HCT116 (cell line): ENCODE data around the gene TCF7L2. TPM values are rescaled to one million over a fixed set of nuclear protein-coding genes. Genes with fewer than 3 reads are reported as not detected.

ENCODE experiments used
- ATAC-seq: fragments of 200-7000 bp; cut with Tn5 transposase; 2 replicates; pipeline ENCODE4 v1.9.1; 2020; ENCODE audit warnings: mild to moderate bottlenecking, moderate library complexity
- BruUV-seq: library from RNA; stranded (reverse); fragments of 400-500 nt; replicated peaks from 2 replicates; lab custom pipeline; 2021; lab: Mats Ljungman, UMichigan
- CTCF ChIA-PET: fragments of 300-600 bp; sonication (Branson Sonifier 250); formaldehyde crosslinking; loops from one replicate; lab custom pipeline; 2021; ENCODE audit warnings: antibody characterized with exemption; lab: Charles Lee
- POLR2A ChIA-PET: fragments of 300-600, 350-600 bp; sonication (Branson Sonifier 250); formaldehyde crosslinking; loops from one replicate; lab custom pipeline; 2021; ENCODE audit warnings: antibody characterized with exemption; lab: Charles Lee
- RAD21 ChIA-PET, 2 experiments: fragments of 300-600 bp; sonication (Branson Sonifier 250); formaldehyde crosslinking; loops; one replicate each; lab custom pipeline; 2023; ENCODE audit warnings: low total read pairs in 2 of 2; ENCODE audit not compliant: uncharacterized antibody in 2 of 2, unreplicated experiment in 2 of 2, low non-redundant PET in 1 of 2; lab: Charles Lee
- DNase-seq: peaks from one replicate; pipeline ENCODE4 v3.0.0-alpha.2; 2010; ENCODE audit warnings: low read depth, low spot score
- H2AFZ ChIP-seq: fragments of 200-600 bp; shearing (Covaris generic), sonication (generic); 2 replicates; pipeline ENCODE4 v1.6.1; 2017; ENCODE audit warnings: low read depth, mixed run types, mixed read lengths, antibody characterized with exemption, low read length; ENCODE audit not compliant: poor library complexity, severe bottlenecking
- H3K27ac ChIP-seq: 2 replicates; pipeline ENCODE4 v1.5.1; 2012; ENCODE audit warnings: low read depth, low read length
- H3K27me3 ChIP-seq: fragments of 200-600 bp; sonication (generic); 2 replicates; pipeline ENCODE4 v1.6.1; 2016; ENCODE audit warnings: mixed run types, low read length, mixed read lengths; ENCODE audit not compliant: insufficient read depth
- H3K36me3 ChIP-seq, 2 experiments: fragments of 200-500 bp in 1 of 2; fragments of 200-600 bp in 1 of 2; sonication (Bioruptor generic) in 1 of 2; sonication (generic) in 1 of 2; 2 replicates each; pipeline versions ENCODE4 v1.5.1 to v1.6.1; 2014 to 2016; ENCODE audit warnings: low read length in 2 of 2, inconsistent platforms in 1 of 2, mixed read lengths in 1 of 2, mixed run types in 1 of 2; ENCODE audit not compliant: insufficient read depth in 2 of 2, control insufficient read depth in 1 of 2
- H3K4me1 ChIP-seq, 2 experiments: fragments of 200-600 bp in 1 of 2; sonication (generic) in 1 of 2; 2 replicates each; pipeline versions ENCODE4 v1.5.1 to v1.6.1; 2012 to 2017; ENCODE audit warnings: low read length in 2 of 2, inconsistent platforms in 1 of 2, mild to moderate bottlenecking in 1 of 2, mixed read lengths in 1 of 2, mixed run types in 1 of 2, moderate library complexity in 1 of 2; ENCODE audit not compliant: insufficient read depth in 2 of 2, control insufficient read depth in 1 of 2
- H3K4me2 ChIP-seq: fragments of 200-600 bp; sonication (generic); 2 replicates; pipeline ENCODE4 v1.6.1; 2017; ENCODE audit warnings: mixed run types, low read length, mixed read lengths
- H3K4me3 ChIP-seq, 2 experiments: fragments of 200-600 bp in 1 of 2; sonication (generic) in 1 of 2; replicated peaks in 1 of 2; 2 replicates each; pipeline ENCODE4 v1.5.1; 2011 to 2016; ENCODE audit warnings: low read length in 2 of 2, control low read depth in 1 of 2, low read depth in 1 of 2, mild to moderate bottlenecking in 1 of 2, mixed read lengths in 1 of 2, mixed run types in 1 of 2
- H3K79me2 ChIP-seq: fragments of 200-600 bp; sonication (generic); 2 replicates; pipeline ENCODE4 v1.6.1; 2017; ENCODE audit warnings: mild to moderate bottlenecking, mixed run types, low read length, moderate library complexity, mixed read lengths; ENCODE audit not compliant: insufficient read depth
- H3K9ac ChIP-seq: fragments of 200-600 bp; sonication (generic); 2 replicates; pipeline ENCODE4 v1.6.1; 2016; ENCODE audit warnings: low read length, mixed read lengths
- H3K9me2 ChIP-seq: fragments of 200-600 bp; sonication (generic), shearing (Covaris generic); 2 replicates; pipeline ENCODE4 v1.6.1; 2017; ENCODE audit warnings: mixed run types, mild to moderate bottlenecking, moderate library complexity; ENCODE audit not compliant: insufficient read depth
- H3K9me3 ChIP-seq, 2 experiments: fragments of 200-500 bp in 1 of 2; fragments of 200-600 bp in 1 of 2; sonication (Bioruptor generic) in 1 of 2; sonication (generic) in 1 of 2; 2 replicates each; pipeline ENCODE4 v1.6.1; 2014 to 2017; ENCODE audit warnings: low read length in 2 of 2, mixed read lengths in 2 of 2, inconsistent platforms in 1 of 2, low read depth in 1 of 2, mild to moderate bottlenecking in 1 of 2, mixed run types in 1 of 2, moderate library complexity in 1 of 2; ENCODE audit not compliant: control insufficient read depth in 1 of 2, insufficient read depth in 1 of 2
- H4K20me1 ChIP-seq: fragments of 200-600 bp; sonication (generic), shearing (Covaris generic); 2 replicates; pipeline ENCODE4 v1.6.1; 2017; ENCODE audit warnings: mixed run types, mild to moderate bottlenecking, moderate library complexity; ENCODE audit not compliant: insufficient read depth
- ATF3 ChIP-seq: IDR thresholded peaks from 2 replicates; pipeline ENCODE4 v1.6.1; 2012
- CBX3 ChIP-seq: IDR thresholded peaks from 2 replicates; pipeline ENCODE4 v1.6.1; 2012; ENCODE audit warnings: low read depth
- CEBPB ChIP-seq: IDR thresholded peaks from 2 replicates; pipeline ENCODE4 v1.6.1; 2012; ENCODE audit warnings: low read depth
- EGR1 ChIP-seq: IDR thresholded peaks from 2 replicates; pipeline ENCODE4 v1.6.1; 2012; ENCODE audit warnings: low read depth
- ELF1 ChIP-seq: IDR thresholded peaks from 2 replicates; pipeline ENCODE4 v1.6.1; 2012; ENCODE audit warnings: low read depth, borderline replicate concordance
- EZH2phosphoT487 ChIP-seq: fragments of 200-600 bp; IDR thresholded peaks from 2 replicates; pipeline ENCODE4 v1.6.1; 2018; ENCODE audit warnings: antibody characterized with exemption, borderline replicate concordance
- JUND ChIP-seq: IDR thresholded peaks from 2 replicates; pipeline ENCODE4 v1.6.1; 2012
- MAX ChIP-seq: IDR thresholded peaks from 2 replicates; pipeline ENCODE4 v1.6.1; 2012
- POLR2A ChIP-seq: IDR thresholded peaks from 2 replicates; pipeline ENCODE4 v1.7.0; 2011; ENCODE audit warnings: borderline replicate concordance; ENCODE audit not compliant: insufficient read depth, insufficient read length; ENCODE audit errors: extremely low read depth
- POLR2AphosphoS5 ChIP-seq: IDR thresholded peaks from 2 replicates; pipeline ENCODE4 v1.6.1; 2011; ENCODE audit warnings: mild to moderate bottlenecking, low read depth, low read length, moderate library complexity
- RAD21 ChIP-seq: IDR thresholded peaks from 2 replicates; pipeline ENCODE4 v1.6.1; 2012; ENCODE audit warnings: low read depth, mild to moderate bottlenecking
- SIN3A ChIP-seq: IDR thresholded peaks from 2 replicates; pipeline ENCODE4 v1.6.1; 2012; ENCODE audit warnings: low read depth
- SP1 ChIP-seq: IDR thresholded peaks from 2 replicates; pipeline ENCODE4 v1.6.1; 2012; ENCODE audit warnings: low read depth
- SRF ChIP-seq: IDR thresholded peaks from 2 replicates; pipeline ENCODE4 v1.6.1; 2012; ENCODE audit warnings: low read depth
- TCF7L2 ChIP-seq: IDR thresholded peaks from 2 replicates; pipeline ENCODE4 v1.7.0; 2011; ENCODE audit warnings: borderline replicate concordance, inconsistent platforms; ENCODE audit not compliant: insufficient read depth, insufficient read length; ENCODE audit errors: extremely low read depth
- YY1 ChIP-seq: IDR thresholded peaks from 2 replicates; pipeline ENCODE4 v1.6.1; 2011; ENCODE audit warnings: low read length, low read depth, moderate library complexity, mild to moderate bottlenecking; ENCODE audit not compliant: insufficient replicate concordance; ENCODE audit errors: extremely low read depth
- ZBTB33 ChIP-seq: IDR thresholded peaks from 2 replicates; pipeline ENCODE4 v1.6.1; 2011; ENCODE audit warnings: mild to moderate bottlenecking, low read length, moderate library complexity; ENCODE audit not compliant: insufficient replicate concordance; ENCODE audit errors: extremely low read depth
- ZNF274 ChIP-seq: fragments of 200-500 bp; sonication (Bioruptor generic); IDR thresholded peaks from 2 replicates; pipeline ENCODE4 v1.6.1; 2014; ENCODE audit warnings: mild to moderate bottlenecking, low read depth, low read length, inconsistent platforms
- intact Hi-C: fragments of 100-400 bp; cut with micrococcal nuclease; formaldehyde crosslinking; loops from 2 replicates; pipeline ENCODE4 v1.10.0; 2022
- total RNA-seq: library from RNA; stranded (reverse); gene quantifications from one replicate; pipeline ENCODE4 v1.2.1, GENCODE V29; 2021; ENCODE audit not compliant: unreplicated experiment
- TF ChIP-seq, protein P1 (sequence below): IDR thresholded peaks from 2 replicates; pipeline ENCODE4 v1.6.1; 2012; ENCODE audit warnings: low read depth

Gene TCF7L2
- total RNA-seq, 1 experiment from 2014 or later = 164 TPM

DNA sequence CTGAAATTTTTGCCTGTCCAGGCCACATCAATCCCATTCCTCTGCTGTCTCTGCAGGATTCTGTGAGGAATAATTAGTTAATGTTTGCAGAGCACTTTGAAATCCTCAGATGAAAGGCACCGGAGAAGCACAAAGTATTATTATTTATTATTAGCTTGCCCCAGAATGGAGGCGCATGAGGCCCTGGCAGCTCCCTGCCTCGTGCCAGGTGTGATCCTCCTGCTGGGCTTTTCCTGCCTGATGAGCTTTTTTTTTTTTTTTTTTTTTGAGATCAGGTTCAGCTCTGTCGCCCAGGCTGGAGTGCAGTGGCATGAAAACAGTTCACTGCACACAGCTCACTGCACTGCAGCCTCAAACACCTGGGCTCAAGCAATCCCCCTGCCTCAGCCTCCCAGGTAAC, 65.2 kb downstream of the TCF7L2 start:
- CTCF ChIA-PET = interaction anchor here (1.0 kb wide), 1 partner anchor 15 kb away, joined by 3 read pairs; no protein-coding TSS in a partner anchor
- RAD21 ChIA-PET = no interaction called here
- Histone ChIP-seq H3K27ac (no peak overlapping the region), H3K79me2 (peaks cover 100% of the 10 kb centered on the region), H3K4me3 (no peak overlapping the region), H3K4me1 (peaks cover 16 to 34% of the 10 kb centered on the region in 2 experiments), H3K36me3 (peaks cover 12 to 23% of the 10 kb centered on the region in 2 experiments; a peak in 3 of 4 replicates), H3K9ac (no peak overlapping the region), H3K27me3 (no peaks in the 10 kb centered on the region), H3K9me3 (no peaks in the 10 kb centered on the region), H2AFZ (no peak overlapping the region), H3K4me2 (no peak overlapping the region), H4K20me1 (peaks cover 40% of the 10 kb centered on the region), H3K9me2 (no peaks in the 10 kb centered on the region)
- intact Hi-C loops = no loop called here
- POLR2A ChIA-PET = no interaction called here
- no peak for ATAC-seq
- DNase-seq = no peak
- no TSS peak for BruUV-seq
- TF ChIP-seq RAD21 (no peak), EZH2phosphoT487 (no peak), TCF7L2 (no peak), JUND (no peak), POLR2A (no peak), POLR2AphosphoS5 (no peak), EGR1 (no peak), YY1 (no peak), SP1 (no peak), ELF1 (no peak), ZNF274 (no peak), MAX (no peak), SIN3A (no peak), CEBPB (no peak), CBX3 (no peak), ATF3 (no peak), ZBTB33 (no peak), SRF (no peak)
- TF ChIP-seq, protein P1, sequence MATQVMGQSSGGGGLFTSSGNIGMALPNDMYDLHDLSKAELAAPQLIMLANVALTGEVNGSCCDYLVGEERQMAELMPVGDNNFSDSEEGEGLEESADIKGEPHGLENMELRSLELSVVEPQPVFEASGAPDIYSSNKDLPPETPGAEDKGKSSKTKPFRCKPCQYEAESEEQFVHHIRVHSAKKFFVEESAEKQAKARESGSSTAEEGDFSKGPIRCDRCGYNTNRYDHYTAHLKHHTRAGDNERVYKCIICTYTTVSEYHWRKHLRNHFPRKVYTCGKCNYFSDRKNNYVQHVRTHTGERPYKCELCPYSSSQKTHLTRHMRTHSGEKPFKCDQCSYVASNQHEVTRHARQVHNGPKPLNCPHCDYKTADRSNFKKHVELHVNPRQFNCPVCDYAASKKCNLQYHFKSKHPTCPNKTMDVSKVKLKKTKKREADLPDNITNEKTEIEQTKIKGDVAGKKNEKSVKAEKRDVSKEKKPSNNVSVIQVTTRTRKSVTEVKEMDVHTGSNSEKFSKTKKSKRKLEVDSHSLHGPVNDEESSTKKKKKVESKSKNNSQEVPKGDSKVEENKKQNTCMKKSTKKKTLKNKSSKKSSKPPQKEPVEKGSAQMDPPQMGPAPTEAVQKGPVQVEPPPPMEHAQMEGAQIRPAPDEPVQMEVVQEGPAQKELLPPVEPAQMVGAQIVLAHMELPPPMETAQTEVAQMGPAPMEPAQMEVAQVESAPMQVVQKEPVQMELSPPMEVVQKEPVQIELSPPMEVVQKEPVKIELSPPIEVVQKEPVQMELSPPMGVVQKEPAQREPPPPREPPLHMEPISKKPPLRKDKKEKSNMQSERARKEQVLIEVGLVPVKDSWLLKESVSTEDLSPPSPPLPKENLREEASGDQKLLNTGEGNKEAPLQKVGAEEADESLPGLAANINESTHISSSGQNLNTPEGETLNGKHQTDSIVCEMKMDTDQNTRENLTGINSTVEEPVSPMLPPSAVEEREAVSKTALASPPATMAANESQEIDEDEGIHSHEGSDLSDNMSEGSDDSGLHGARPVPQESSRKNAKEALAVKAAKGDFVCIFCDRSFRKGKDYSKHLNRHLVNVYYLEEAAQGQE = no peak
